Peyer's patch (tissue), 4 donors: ENCODE results near the gene OR6J1. TPM values are rescaled to one million over a fixed set of nuclear protein-coding genes. Genes with fewer than 3 reads are reported as not detected.
"Not testable (repeated sequence)": the region's sequence is repeated elsewhere in the genome, so short reads cannot be mapped to it uniquely, and the experiment has no call there.

Experiments
- DNase-seq, 3 donors: peaks; one replicate each; pipeline ENCODE4 v3.0.0-alpha.2; 2017 to 2019
- H3K27ac ChIP-seq, 4 donors: fragments of 200-600 bp; sonication (generic); one replicate each; pipeline ENCODE4 v1.5.1; 2016 to 2019
- H3K27me3 ChIP-seq, 2 donors: fragments of 200-600 bp; sonication (generic); one replicate each; pipeline ENCODE4 v1.5.1; 2019
- H3K36me3 ChIP-seq, 3 donors: fragments of 200-600 bp; sonication (generic); one replicate each; pipeline ENCODE4 v1.5.1; 2016 to 2019
- H3K4me1 ChIP-seq, 4 donors: fragments of 200-600 bp; sonication (generic); one replicate each; pipeline ENCODE4 v1.5.1; 2016 to 2019
- H3K4me3 ChIP-seq, 4 donors: fragments of 200-600 bp; sonication (generic); 1 replicate in 3 of 4; 2 replicates in 1 of 4; pipeline ENCODE4 v1.5.1; 2016 to 2019; ENCODE audit warnings: mild to moderate bottlenecking in 1 of 4
- H3K9me3 ChIP-seq, 4 donors: fragments of 200-600 bp; sonication (generic); one replicate each; pipeline ENCODE4 v1.5.1; 2016 to 2019; ENCODE audit warnings: mild to moderate bottlenecking in 1 of 4
- POLR2A ChIP-seq, 2 donors: fragments of 450-650 bp; IDR thresholded peaks; one replicate each; pipeline ENCODE4 v1.5.1; 2017; ENCODE audit warnings: antibody characterized with exemption in 2 of 2, mild to moderate bottlenecking in 2 of 2, moderate library complexity in 2 of 2
- total RNA-seq, 4 donors: library from RNA; depleted of rRNA; stranded (reverse); fragments of >200 nt; gene quantifications; one replicate each; pipeline ENCODE4 v1.1.0, GENCODE V29; 2016
- TF ChIP-seq, protein P1 (sequence below), 6 experiments: fragments of 450-650 bp in 4 of 6; fragments of 200-600 bp in 2 of 6; sonication (generic) in 1 of 6; IDR thresholded peaks; one replicate each; pipeline ENCODE4 v1.5.1; 2017 to 2019; ENCODE audit warnings: antibody characterized with exemption in 6 of 6, mild to moderate bottlenecking in 3 of 6, moderate library complexity in 1 of 6

OR6J1 gene
- total RNA-seq, 4 donors from 2014 or later, result 0.18 TPM; not detected in 3

DNA sequence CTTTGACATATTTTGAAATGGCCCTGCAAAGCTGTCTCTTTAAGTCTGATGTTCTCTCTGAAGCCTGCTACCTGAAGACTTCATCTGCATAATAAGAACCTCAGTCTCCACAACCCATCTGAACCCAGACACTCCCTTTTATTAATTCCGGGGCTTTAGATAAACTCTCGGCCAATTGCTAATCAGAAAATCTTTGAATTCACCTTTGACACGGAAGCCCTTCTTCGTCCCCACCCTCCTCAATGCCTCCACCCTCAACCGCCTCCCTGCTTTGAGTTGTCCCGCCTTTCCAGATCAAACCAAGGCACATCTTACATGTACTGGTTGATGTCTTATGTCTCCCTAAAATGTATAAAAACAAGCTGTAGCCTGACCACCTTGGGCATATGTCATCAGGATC lies 17.6 kb downstream of the OR6J1 start:
- H3K9me3 ChIP-seq, result no peaks in the 10 kb centered on the region
- no peaks in the 10 kb centered on the region for H3K27me3 ChIP-seq
- no peak overlapping the region for H3K4me3 ChIP-seq
- TF ChIP-seq POLR2A (IDR thresholded peaks at IDR 0.05), result no peak
- TF ChIP-seq, protein P1, sequence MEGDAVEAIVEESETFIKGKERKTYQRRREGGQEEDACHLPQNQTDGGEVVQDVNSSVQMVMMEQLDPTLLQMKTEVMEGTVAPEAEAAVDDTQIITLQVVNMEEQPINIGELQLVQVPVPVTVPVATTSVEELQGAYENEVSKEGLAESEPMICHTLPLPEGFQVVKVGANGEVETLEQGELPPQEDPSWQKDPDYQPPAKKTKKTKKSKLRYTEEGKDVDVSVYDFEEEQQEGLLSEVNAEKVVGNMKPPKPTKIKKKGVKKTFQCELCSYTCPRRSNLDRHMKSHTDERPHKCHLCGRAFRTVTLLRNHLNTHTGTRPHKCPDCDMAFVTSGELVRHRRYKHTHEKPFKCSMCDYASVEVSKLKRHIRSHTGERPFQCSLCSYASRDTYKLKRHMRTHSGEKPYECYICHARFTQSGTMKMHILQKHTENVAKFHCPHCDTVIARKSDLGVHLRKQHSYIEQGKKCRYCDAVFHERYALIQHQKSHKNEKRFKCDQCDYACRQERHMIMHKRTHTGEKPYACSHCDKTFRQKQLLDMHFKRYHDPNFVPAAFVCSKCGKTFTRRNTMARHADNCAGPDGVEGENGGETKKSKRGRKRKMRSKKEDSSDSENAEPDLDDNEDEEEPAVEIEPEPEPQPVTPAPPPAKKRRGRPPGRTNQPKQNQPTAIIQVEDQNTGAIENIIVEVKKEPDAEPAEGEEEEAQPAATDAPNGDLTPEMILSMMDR (IDR thresholded peaks at IDR 0.05), result no peak
- DNase-seq, result no peak
- H3K4me1 ChIP-seq, result peaks cover 0 to 9% (median 2%) of the 10 kb centered on the region in 4 donors
- no peak overlapping the region for H3K27ac ChIP-seq
- H3K36me3 ChIP-seq, result no peaks in the 10 kb centered on the region

DNA sequence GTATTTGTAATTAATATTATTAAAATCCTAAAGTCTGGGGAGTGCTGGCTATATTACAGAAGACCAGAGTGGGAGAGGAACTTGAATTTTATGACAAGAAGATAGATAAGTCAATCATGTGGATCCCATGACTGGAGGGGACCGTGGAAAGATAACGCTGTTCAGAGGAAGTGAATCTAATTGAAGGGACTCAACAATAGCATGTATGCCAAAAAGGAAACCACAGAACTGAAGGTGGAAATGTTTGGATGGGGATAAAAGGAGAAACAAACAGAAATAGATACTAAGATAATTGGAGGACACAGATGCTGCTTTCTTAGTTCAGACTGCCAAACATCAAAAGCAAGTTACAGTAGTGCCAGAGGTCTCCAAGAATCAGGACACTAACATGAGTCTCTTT lies 21.1 kb downstream of the OR6J1 start:
- no peaks in the 10 kb centered on the region for H3K27me3 ChIP-seq
- no peaks in the 10 kb centered on the region for H3K36me3 ChIP-seq
- no peak overlapping the region for H3K4me3 ChIP-seq
- TF ChIP-seq, protein P1 (IDR thresholded peaks at IDR 0.05), result no peak
- TF ChIP-seq POLR2A (IDR thresholded peaks at IDR 0.05), result no peak
- H3K4me1 ChIP-seq, result peaks cover 0 to 5% (median under 1%) of the 10 kb centered on the region in 4 donors
- no peaks in the 10 kb centered on the region for H3K9me3 ChIP-seq
- no peak for DNase-seq
- H3K27ac ChIP-seq, result no peak overlapping the region

DNA sequence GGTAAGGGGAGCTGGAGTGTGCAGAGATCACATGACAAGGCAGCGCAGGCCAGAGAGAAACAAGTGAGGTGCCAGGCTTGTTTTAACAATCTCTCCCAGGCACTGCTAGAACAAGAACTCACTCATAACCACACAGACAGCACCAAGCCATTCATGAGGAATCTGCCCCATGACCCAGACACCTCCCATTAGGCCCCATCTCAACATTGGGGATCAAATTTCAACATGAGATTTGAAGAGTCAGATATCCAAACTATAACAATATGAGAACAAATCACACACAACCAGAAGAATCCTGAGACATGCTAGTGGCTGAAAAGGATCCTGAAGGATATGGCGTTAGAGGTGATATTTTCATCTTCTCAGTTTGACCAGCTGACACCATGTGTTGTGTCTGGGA lies 21.9 kb downstream of the OR6J1 start:
- Histone ChIP-seq H3K36me3 (no peaks in the 10 kb centered on the region), H3K27ac (no peak overlapping the region), H3K4me3 (no peak overlapping the region), H3K27me3 (no peaks in the 10 kb centered on the region), H3K9me3 (no peaks in the 10 kb centered on the region), H3K4me1 (peaks cover 0 to under 1% (median 0%) of the 10 kb centered on the region in 4 donors)
- DNase-seq, result no peak
- TF ChIP-seq, protein P1 (IDR thresholded peaks at IDR 0.05), result no peak
- no peak for TF ChIP-seq POLR2A (IDR thresholded peaks at IDR 0.05)

DNA sequence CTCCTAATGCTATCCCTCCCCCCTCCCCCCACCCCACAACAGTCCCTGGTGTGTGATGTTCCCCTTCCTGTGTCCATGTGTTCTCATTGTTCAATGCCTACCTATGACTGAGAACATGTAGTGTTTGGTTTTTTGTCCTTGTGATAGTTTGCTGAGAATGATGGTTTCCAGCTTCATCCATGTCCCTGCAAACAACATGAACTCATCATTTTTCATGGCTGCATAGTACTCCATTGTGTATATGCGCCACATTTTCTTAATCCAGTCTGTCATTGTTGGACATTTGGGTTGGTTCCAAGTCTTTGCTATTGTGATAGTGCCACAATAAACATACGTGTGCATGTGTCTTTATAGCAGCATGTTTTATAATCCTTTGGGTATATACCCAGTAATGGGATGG lies 28.4 kb downstream of the OR6J1 start:
- H3K36me3 ChIP-seq, result peaks cover 0 to 13% (median 0%) of the 10 kb centered on the region in 3 donors
- H3K27ac ChIP-seq, H3K9me3 ChIP-seq, H3K4me3 ChIP-seq, H3K27me3 ChIP-seq, H3K4me1 ChIP-seq, DNase-seq: not testable (repeated sequence)

DNA sequence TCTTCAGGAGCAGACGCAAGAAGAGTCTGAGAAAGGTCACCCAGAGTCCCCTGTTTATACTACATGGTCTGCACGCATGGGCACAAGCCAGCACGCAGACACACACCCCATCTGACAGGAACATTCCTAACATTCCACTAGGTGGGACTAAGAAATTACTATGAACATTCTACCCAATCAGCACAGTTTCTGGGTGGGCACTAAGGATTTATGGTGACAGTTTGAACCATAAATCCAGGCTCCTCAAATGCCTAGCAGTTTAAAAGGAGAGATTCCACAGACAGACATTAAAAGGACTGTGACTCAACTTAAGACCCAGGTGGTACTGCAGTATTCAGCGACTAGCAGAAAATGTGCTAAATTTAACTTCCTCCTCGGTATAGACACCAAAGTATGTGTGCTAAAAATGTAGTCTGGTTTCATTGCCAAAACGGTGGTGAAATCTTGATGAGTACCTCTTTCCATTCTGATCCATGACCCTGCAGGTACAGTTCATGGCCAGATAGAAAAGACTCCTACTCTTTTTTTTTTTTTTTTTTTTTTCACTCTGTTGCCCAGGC lies 29.8 kb downstream of the OR6J1 start:
- DNase-seq, result no peak
- TF ChIP-seq POLR2A (IDR thresholded peaks at IDR 0.05), result no peak
- TF ChIP-seq, protein P1 (IDR thresholded peaks at IDR 0.05), result no peak
- Histone ChIP-seq H3K4me1 (no peaks in the 10 kb centered on the region), H3K36me3 (peaks cover 0 to 27% (median 0%) of the 10 kb centered on the region in 3 donors), H3K4me3 (no peak overlapping the region), H3K9me3 (no peaks in the 10 kb centered on the region), H3K27me3 (no peaks in the 10 kb centered on the region), H3K27ac (no peak overlapping the region)

DNA sequence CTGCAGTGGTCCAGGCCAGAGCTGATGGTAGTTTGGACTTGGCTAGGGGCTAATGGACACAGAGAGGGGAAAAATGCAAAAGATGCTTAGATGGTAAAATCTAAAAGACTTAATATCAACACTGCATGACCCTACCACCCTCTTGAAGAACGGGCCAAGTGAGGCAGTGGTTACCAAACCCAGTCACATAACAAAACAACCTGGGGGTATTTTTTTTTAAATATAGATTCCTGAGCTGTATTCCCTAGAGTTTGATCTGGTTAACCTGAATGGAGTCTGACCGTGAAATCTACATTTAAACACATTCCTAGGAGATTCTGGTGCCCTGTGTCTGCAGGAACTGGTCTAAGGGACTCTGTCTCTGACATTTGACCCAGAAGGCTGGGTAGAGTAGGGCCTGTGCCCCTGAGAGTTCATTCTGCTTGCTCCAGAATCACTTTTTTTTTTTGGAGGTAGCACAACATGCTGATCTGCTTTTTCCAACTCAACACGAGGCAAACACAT lies 30.4 kb downstream of the OR6J1 start:
- H3K4me1 ChIP-seq, result no peaks in the 10 kb centered on the region
- H3K27ac ChIP-seq, result no peak overlapping the region
- no peak overlapping the region for H3K4me3 ChIP-seq
- H3K27me3 ChIP-seq, result no peaks in the 10 kb centered on the region
- H3K9me3 ChIP-seq, result no peaks in the 10 kb centered on the region
- no peak for DNase-seq
- TF ChIP-seq POLR2A (IDR thresholded peaks at IDR 0.05), result no peak
- TF ChIP-seq, protein P1 (IDR thresholded peaks at IDR 0.05), result no peak
- peaks cover 0 to 33% (median 0%) of the 10 kb centered on the region in 3 donors for H3K36me3 ChIP-seq
